Testis (tissue), 3 donors: Measurements from ENCODE around the gene PCIF1. TPM values are rescaled to one million over a fixed set of nuclear protein-coding genes. Genes with fewer than 3 reads are reported as not detected.

Experiments
- DNase-seq: peaks from one replicate; pipeline ENCODE4 v3.0.0-alpha.2; 2019
- H3K27ac ChIP-seq, 2 donors: fragments of 200-600 bp; sonication (generic); one replicate each; pipeline ENCODE4 v1.5.1; 2019
- H3K27me3 ChIP-seq: fragments of 200-600 bp; sonication (generic); one replicate; pipeline ENCODE4 v1.5.1; 2019
- H3K36me3 ChIP-seq: fragments of 200-600 bp; sonication (generic); one replicate; pipeline ENCODE4 v1.5.1; 2017; ENCODE audit warnings: low read depth; ENCODE audit errors: missing control alignments
- H3K4me1 ChIP-seq: fragments of 200-600 bp; sonication (generic); one replicate; pipeline ENCODE4 v1.5.1; 2019
- H3K4me3 ChIP-seq, 2 donors: fragments of 200-600 bp; sonication (generic); one replicate each; pipeline ENCODE4 v1.5.1; 2017 to 2019
- H3K9me3 ChIP-seq: fragments of 200-600 bp; sonication (generic); one replicate; pipeline ENCODE4 v1.5.1; 2017
- POLR2A ChIP-seq: fragments of 450-650 bp; IDR thresholded peaks from one replicate; pipeline ENCODE4 v1.6.1; 2017; ENCODE audit warnings: antibody characterized with exemption, mild to moderate bottlenecking, moderate library complexity
- WGBS, 2 donors: methylation state at CpG; one replicate each; pipeline ENCODE4 v1.1.5; 2018; 5-methylcytosine and 5-hydroxymethylcytosine counted together
- intact Hi-C: fragments of 100-400 bp; cut with DNase I; formaldehyde crosslinking; loops from one replicate; pipeline ENCODE4 v1.15.1; 2023; ENCODE audit warnings: low total_unique reads
- polyA plus RNA-seq: library from polyadenylated mRNA; stranded (reverse); fragments of 350-450 nt; fragmentation: Illumina TruSeq; extraction: RNeasy Lipid Tissue Mini Kit (QIAGEN cat#74804); gene quantifications from one replicate; pipeline ENCODE4 v1.2.3, GENCODE V29; 2014; ENCODE audit warnings: low read depth, low replicate concordance; ENCODE audit not compliant: insufficient read depth
- total RNA-seq, 2 donors: library from RNA; depleted of rRNA; stranded (reverse); fragments of >200 nt; gene quantifications; one replicate each; pipeline ENCODE4 v1.2.3, GENCODE V29; 2016
- TF ChIP-seq, protein P1 (sequence below), 3 experiments: fragments of 450-650 bp in 2 of 3; fragments of 200-600 bp in 1 of 3; sonication (generic) in 1 of 3; IDR thresholded peaks; one replicate each; pipeline ENCODE4 v1.5.1; 2016 to 2019; ENCODE audit warnings: antibody characterized with exemption in 3 of 3, mild to moderate bottlenecking in 2 of 3, moderate library complexity in 1 of 3

The PCIF1 gene
- total and polyA plus RNA-seq, 3 donors from 2014 or later = 39.3 to 48.7 (median 39.4) TPM

- intact Hi-C loops = no loop called here
Observed at GRCh38 chr20:45944151-45944964, 9.9 kb downstream of the PCIF1 start.

DNA sequence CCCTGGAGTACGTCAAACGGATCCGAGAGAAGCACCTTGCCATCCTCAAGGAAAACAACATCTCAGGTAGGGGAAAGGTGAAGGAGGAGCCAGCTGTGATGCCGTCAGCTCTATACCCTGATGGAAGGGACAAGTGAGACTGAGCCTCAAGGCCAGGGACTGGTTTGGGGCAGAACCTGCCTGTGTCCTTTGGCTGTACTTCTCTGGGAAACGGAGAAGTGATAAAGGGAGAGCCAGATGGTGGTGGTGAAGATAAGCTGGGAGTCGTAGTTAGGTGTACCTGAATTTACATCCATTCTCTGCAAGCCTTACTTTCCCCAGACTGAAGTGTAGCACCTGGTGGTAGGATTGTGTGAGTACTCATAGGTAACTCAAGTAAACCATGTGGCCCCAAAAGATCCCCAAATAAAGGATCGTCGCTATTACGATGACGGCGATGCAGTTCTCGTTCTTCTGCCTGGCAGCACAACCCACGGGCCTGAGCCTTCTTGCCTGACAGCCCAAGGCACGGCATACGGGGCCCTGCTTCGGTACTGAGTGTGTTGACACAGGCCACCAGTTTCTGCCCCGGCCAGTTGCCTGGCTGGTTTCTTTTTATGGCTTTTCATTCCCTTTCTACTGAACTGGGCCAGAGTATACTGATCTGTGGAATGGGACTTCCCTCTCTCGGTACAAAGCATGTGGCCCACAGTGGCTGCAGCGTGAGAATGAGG, 10.6 kb downstream of the PCIF1 start:
- H3K36me3 ChIP-seq = no peaks in the 10 kb centered on the region
- no peak for DNase-seq
- no peaks in the 10 kb centered on the region for H3K9me3 ChIP-seq
- TF ChIP-seq POLR2A = no peak
- TF ChIP-seq, protein P1, sequence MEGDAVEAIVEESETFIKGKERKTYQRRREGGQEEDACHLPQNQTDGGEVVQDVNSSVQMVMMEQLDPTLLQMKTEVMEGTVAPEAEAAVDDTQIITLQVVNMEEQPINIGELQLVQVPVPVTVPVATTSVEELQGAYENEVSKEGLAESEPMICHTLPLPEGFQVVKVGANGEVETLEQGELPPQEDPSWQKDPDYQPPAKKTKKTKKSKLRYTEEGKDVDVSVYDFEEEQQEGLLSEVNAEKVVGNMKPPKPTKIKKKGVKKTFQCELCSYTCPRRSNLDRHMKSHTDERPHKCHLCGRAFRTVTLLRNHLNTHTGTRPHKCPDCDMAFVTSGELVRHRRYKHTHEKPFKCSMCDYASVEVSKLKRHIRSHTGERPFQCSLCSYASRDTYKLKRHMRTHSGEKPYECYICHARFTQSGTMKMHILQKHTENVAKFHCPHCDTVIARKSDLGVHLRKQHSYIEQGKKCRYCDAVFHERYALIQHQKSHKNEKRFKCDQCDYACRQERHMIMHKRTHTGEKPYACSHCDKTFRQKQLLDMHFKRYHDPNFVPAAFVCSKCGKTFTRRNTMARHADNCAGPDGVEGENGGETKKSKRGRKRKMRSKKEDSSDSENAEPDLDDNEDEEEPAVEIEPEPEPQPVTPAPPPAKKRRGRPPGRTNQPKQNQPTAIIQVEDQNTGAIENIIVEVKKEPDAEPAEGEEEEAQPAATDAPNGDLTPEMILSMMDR (IDR thresholded peaks at IDR 0.05) = no peak
- intact Hi-C loops = no loop called here
- no peaks in the 10 kb centered on the region for H3K27me3 ChIP-seq
- H3K27ac ChIP-seq = peak overlapping the region; percentile 76 to 83
- WGBS, 2 donors = 85 to 86% methylated on average over 16 to 19 of the region's 19 CpGs
- H3K4me1 ChIP-seq = peaks cover 18% of the 10 kb centered on the region
- H3K4me3 ChIP-seq = no peak overlapping the region

More at GRCh38 chr20:45944151-45944964, 9.9 kb downstream of the PCIF1 start:
- DNase-seq = no peak
- Histone ChIP-seq H3K27ac (no peak overlapping the region), H3K27me3 (no peaks in the 10 kb centered on the region), H3K36me3 (no peaks in the 10 kb centered on the region), H3K4me1 (peaks cover 18% of the 10 kb centered on the region), H3K4me3 (no peak overlapping the region), H3K9me3 (no peaks in the 10 kb centered on the region)
- 86 to 87% methylated on average over 7 to 15 of the region's 15 CpGs for WGBS, 2 donors
- TF ChIP-seq POLR2A = no peak
- TF ChIP-seq, protein P1 (IDR thresholded peaks at IDR 0.05) = no peak

DNA sequence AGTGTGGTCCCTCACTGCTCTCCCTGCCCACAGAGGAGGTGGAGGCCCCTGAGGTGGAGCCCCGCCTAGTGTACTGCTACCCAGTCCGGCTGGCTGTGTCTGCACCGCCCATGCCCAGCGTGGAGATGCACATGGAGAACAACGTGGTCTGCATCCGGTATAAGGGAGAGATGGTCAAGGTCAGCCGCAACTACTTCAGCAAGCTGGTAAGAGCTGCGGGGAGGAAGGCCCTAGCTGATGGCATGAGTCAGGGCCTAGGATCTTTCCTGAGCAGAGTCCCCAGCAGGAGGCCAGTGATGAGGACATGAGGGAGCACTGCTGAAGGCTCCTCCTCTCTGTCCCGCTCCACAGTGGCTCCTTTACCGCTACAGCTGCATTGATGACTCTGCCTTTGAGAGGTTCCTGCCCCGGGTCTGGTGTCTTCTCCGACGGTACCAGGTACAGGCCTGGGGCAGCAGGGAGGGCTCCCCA, 11.2 kb downstream of the PCIF1 start:
- 52 to 62% methylated on average over 8 to 13 of the region's 13 CpGs for WGBS, 2 donors
- intact Hi-C loops = no loop called here
- no peaks in the 10 kb centered on the region for H3K36me3 ChIP-seq

GRCh38 chr20:45946149-45946970, 11.9 kb downstream of the PCIF1 start:
- no peaks in the 10 kb centered on the region for H3K27me3 ChIP-seq
- H3K36me3 ChIP-seq = no peaks in the 10 kb centered on the region
- TF ChIP-seq, protein P1 (IDR thresholded peaks at IDR 0.05) = no peak
- no peak for TF ChIP-seq POLR2A
- peaks cover 18% of the 10 kb centered on the region for H3K4me1 ChIP-seq
- 52 to 57% methylated on average over 13 to 20 of the region's 20 CpGs for WGBS, 2 donors
- no peak overlapping the region for H3K4me3 ChIP-seq
- no peaks in the 10 kb centered on the region for H3K9me3 ChIP-seq
- peak overlapping the region; percentile 76 to 83 for H3K27ac ChIP-seq
- intact Hi-C loops = no loop called here
- DNase-seq = peak; percentile 95

More for the DNA sequence above, 11.2 kb downstream of the PCIF1 start:
- no peak for TF ChIP-seq POLR2A
- TF ChIP-seq, protein P1 (IDR thresholded peaks at IDR 0.05) = no peak
- peak; percentile 62 for DNase-seq
- no peaks in the 10 kb centered on the region for H3K9me3 ChIP-seq
- peaks cover 18% of the 10 kb centered on the region for H3K4me1 ChIP-seq
- H3K4me3 ChIP-seq = no peak overlapping the region
- H3K27ac ChIP-seq = peak overlapping the region; percentile 76 to 83
- H3K27me3 ChIP-seq = no peaks in the 10 kb centered on the region
